ENCODE data around the gene C5orf24. TPM values are rescaled to one million over a fixed set of nuclear protein-coding genes. Genes with fewer than 3 reads are reported as not detected.
A peak's percentile ranks its signal among the peaks of the same experiment; 100 is the strongest.
"Not testable (repeated sequence)": the region's sequence is repeated elsewhere in the genome, so short reads cannot be mapped to it uniquely, and the experiment has no call there.

Gene C5orf24
- total RNA-seq, 1 experiment from 2014 or later, result 29.2 TPM

- Histone ChIP-seq H3K27ac (no peak overlapping the region), H2AFZ (no peak overlapping the region), H3K27me3 (ENCODE audit: insufficient read depth, low read depth) (no peaks in the 10 kb centered on the region), H3F3A (ENCODE audit: insufficient read depth, low read depth) (peaks cover 27% of the 10 kb centered on the region), H3K79me2 (ENCODE audit: low read depth) (no peaks in the 10 kb centered on the region), H3K9me3 (ENCODE audit: insufficient read depth, low read depth) (no peaks in the 10 kb centered on the region), H4K20me1 (ENCODE audit: insufficient read depth) (no peaks in the 10 kb centered on the region), H3K9me2 (ENCODE audit: insufficient read depth) (no peaks in the 10 kb centered on the region), H3K36me3 (ENCODE audit: low read depth) (no peaks in the 10 kb centered on the region), H3K4me1 (replicated peaks; ENCODE audit: insufficient read depth) (peaks cover 7% of the 10 kb centered on the region), H3K4me3 (no peak overlapping the region), H3K4me2 (no peak overlapping the region)
- ChIA-PET CTCF (no interaction called here), POLR2A (ENCODE audit: unreplicated experiment) (interaction anchor here (0.6 kb wide), 1 partner anchor 191 kb away, joined by 6 read pairs; no protein-coding TSS in a partner anchor)
- DNase-seq, result no peak
- BruUV-seq (replicated peaks), result no TSS peak
- intact Hi-C loops (cut with micrococcal nuclease; ENCODE audit: unreplicated experiment), result loop anchor here (10.0 kb wide), 1 partner anchor 53 kb away; no protein-coding TSS in a partner anchor
- no peak for TF ChIP-seq EZH2 (IDR thresholded peaks at IDR 0.05; ENCODE audit: low read depth)
- TF ChIP-seq, protein P1, sequence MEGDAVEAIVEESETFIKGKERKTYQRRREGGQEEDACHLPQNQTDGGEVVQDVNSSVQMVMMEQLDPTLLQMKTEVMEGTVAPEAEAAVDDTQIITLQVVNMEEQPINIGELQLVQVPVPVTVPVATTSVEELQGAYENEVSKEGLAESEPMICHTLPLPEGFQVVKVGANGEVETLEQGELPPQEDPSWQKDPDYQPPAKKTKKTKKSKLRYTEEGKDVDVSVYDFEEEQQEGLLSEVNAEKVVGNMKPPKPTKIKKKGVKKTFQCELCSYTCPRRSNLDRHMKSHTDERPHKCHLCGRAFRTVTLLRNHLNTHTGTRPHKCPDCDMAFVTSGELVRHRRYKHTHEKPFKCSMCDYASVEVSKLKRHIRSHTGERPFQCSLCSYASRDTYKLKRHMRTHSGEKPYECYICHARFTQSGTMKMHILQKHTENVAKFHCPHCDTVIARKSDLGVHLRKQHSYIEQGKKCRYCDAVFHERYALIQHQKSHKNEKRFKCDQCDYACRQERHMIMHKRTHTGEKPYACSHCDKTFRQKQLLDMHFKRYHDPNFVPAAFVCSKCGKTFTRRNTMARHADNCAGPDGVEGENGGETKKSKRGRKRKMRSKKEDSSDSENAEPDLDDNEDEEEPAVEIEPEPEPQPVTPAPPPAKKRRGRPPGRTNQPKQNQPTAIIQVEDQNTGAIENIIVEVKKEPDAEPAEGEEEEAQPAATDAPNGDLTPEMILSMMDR (conservative IDR thresholded peaks at IDR 0.05), result no peak
Measured at GRCh38 chr5:134837530-134838181, 8.1 kb upstream of the C5orf24 start.

DNA sequence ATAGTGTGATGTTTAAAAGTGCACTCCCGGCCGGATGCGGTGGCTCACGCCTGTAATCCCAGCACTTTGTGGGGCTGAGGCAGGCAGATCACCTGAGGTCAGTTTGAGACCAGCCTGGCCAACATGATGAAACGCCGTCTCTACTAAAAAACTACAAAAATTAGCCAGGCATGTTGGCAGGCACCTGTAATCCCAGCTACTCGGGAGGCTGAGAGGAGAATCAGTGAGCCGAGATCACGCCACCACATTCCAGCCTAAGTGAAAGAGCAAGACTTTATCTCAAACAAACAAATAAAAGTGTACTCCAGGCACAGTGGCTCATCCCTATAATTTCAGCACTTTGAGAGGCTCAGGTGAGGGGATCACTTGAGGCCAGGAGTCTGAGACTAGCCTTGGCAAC lies 7.4 kb upstream of the C5orf24 start:
- H3K4me1 ChIP-seq (replicated peaks; ENCODE audit: insufficient read depth), result peaks cover 14% of the 10 kb centered on the region
- intact Hi-C loops (cut with micrococcal nuclease; ENCODE audit: unreplicated experiment), result loop anchor here (10.0 kb wide), 1 partner anchor 54 kb away; no protein-coding TSS in a partner anchor
- H3K4me2 ChIP-seq; H4K20me1 ChIP-seq (ENCODE audit: insufficient read depth); H3K36me3 ChIP-seq (ENCODE audit: low read depth); H2AFZ ChIP-seq; H3K27me3 ChIP-seq (ENCODE audit: insufficient read depth, low read depth); H3K79me2 ChIP-seq (ENCODE audit: low read depth); H3K9me3 ChIP-seq (ENCODE audit: insufficient read depth, low read depth); H3K4me3 ChIP-seq; DNase-seq; POLR2A ChIA-PET (ENCODE audit: unreplicated experiment); BruUV-seq (replicated peaks); H3K9me2 ChIP-seq (ENCODE audit: insufficient read depth); CTCF ChIA-PET; H3K27ac ChIP-seq: not testable (repeated sequence)
- H3F3A ChIP-seq (ENCODE audit: insufficient read depth, low read depth), result peaks cover 32% of the 10 kb centered on the region

DNA sequence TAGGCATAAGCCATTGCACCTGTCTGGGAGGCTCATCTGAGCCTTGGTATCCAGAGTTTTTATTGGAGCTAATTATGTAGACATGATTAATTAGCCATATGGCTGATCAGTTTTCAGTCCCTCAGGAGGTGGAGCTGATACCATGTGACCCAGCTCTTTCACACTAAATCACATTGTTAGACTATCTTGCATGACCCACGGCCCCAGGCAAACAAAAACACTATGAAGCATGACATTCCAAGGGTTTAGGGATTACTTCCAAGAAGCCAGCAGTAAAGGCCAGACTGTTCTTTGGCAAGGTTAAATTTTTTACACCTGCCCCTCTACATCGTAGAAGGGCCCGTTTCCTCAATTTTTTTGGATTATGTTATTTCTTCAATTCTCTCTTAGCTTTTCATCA lies 5.0 kb upstream of the C5orf24 start:
- TF ChIP-seq, protein P1 (conservative IDR thresholded peaks at IDR 0.05), result no peak
- no peak for TF ChIP-seq EZH2 (IDR thresholded peaks at IDR 0.05; ENCODE audit: low read depth)
- intact Hi-C loops (cut with micrococcal nuclease; ENCODE audit: unreplicated experiment), result no loop called here
- H3K4me1 ChIP-seq (replicated peaks; ENCODE audit: insufficient read depth), result peaks cover 22% of the 10 kb centered on the region
- no peaks in the 10 kb centered on the region for H4K20me1 ChIP-seq (ENCODE audit: insufficient read depth)
- ChIA-PET POLR2A (ENCODE audit: unreplicated experiment) (no interaction called here), CTCF (interaction anchor here (0.6 to 1.6 kb wide), 2 partner anchors 64 to 270 kb away, joined by 5 to 6 read pairs; partner anchors contain the start of gene PCBD2)
- H3K27me3 ChIP-seq (ENCODE audit: insufficient read depth, low read depth), result no peaks in the 10 kb centered on the region
- 0 out of 2 replicates have a peak overlapping the region, but pooled peaks have one; percentile 24 for H3K27ac ChIP-seq
- no peak for DNase-seq
- H3K4me3 ChIP-seq, result no peak overlapping the region
- no peak overlapping the region for H3K4me2 ChIP-seq
- H3K9me3 ChIP-seq (ENCODE audit: insufficient read depth, low read depth), result no peaks in the 10 kb centered on the region
- no TSS peak for BruUV-seq (replicated peaks)
- no peaks in the 10 kb centered on the region for H3K36me3 ChIP-seq (ENCODE audit: low read depth)
- H2AFZ ChIP-seq, result no peak overlapping the region
- H3K9me2 ChIP-seq (ENCODE audit: insufficient read depth), result no peaks in the 10 kb centered on the region
- peaks cover 44% of the 10 kb centered on the region for H3F3A ChIP-seq (ENCODE audit: insufficient read depth, low read depth)
- H3K79me2 ChIP-seq (ENCODE audit: low read depth), result no peaks in the 10 kb centered on the region; the same call in 1 of the 2 replicates

Data from PC-9 (cell line).